HG02571 (cell line): Measurements from ENCODE around the gene TIGD2.
"Not testable (repeated sequence)": the region's sequence is repeated elsewhere in the genome, so short reads cannot be mapped to it uniquely, and the experiment has no call there.

Source experiments
- ATAC-seq: cut with Tn5 transposase; IDR thresholded peaks from one replicate; pipeline ENCODE4 v1.9.1; 2021; ENCODE audit warnings: mild to moderate bottlenecking, moderate library complexity; ENCODE audit not compliant: unreplicated experiment

TIGD2 gene

GRCh38 chr4:89117115-89117514 lies 5.8 kb downstream of the TIGD2 start:
- ATAC-seq = no peak

GRCh38 chr4:89119166-89119565 lies 7.8 kb downstream of the TIGD2 start:
- ATAC-seq = no peak

- ATAC-seq = no peak
Observed at GRCh38 chr4:89119836-89120235, 8.5 kb downstream of the TIGD2 start.

- no peak for ATAC-seq
Observed at GRCh38 chr4:89121387-89122068, 10.2 kb downstream of the TIGD2 start.

GRCh38 chr4:89123451-89123851 lies 12.1 kb downstream of the TIGD2 start:
- ATAC-seq = no peak

GRCh38 chr4:89125901-89126782 lies 14.8 kb downstream of the TIGD2 start:
- ATAC-seq = no peak

GRCh38 chr4:89129080-89129640 lies 17.8 kb downstream of the TIGD2 start:
- no peak for ATAC-seq

- ATAC-seq = no peak
Observed at GRCh38 chr4:89134775-89135319, 23.5 kb downstream of the TIGD2 start.

GRCh38 chr4:89136525-89136924 lies 25.2 kb downstream of the TIGD2 start:
- ATAC-seq = no peak

- ATAC-seq = no peak
Observed at GRCh38 chr4:89137231-89137630, 25.9 kb downstream of the TIGD2 start.

- no peak for ATAC-seq
Observed at GRCh38 chr4:89137695-89138094, 26.4 kb downstream of the TIGD2 start.

- no peak for ATAC-seq
Observed at GRCh38 chr4:89140168-89140759, 28.9 kb downstream of the TIGD2 start.

GRCh38 chr4:89142691-89143669 lies 31.6 kb downstream of the TIGD2 start:
- peak; percentile 76 for ATAC-seq

- not testable (repeated sequence) for ATAC-seq
Observed at GRCh38 chr4:89144652-89145051, 33.3 kb downstream of the TIGD2 start.

- no peak for ATAC-seq
Observed at GRCh38 chr4:89146196-89146595, 34.9 kb downstream of the TIGD2 start.

- ATAC-seq = no peak
Observed at GRCh38 chr4:89152972-89153371, 41.6 kb downstream of the TIGD2 start.

- no peak for ATAC-seq
Observed at GRCh38 chr4:89156174-89156914, 45.0 kb downstream of the TIGD2 start.

GRCh38 chr4:89157488-89158024 lies 46.2 kb downstream of the TIGD2 start:
- ATAC-seq = no peak

- ATAC-seq = no peak
Observed at GRCh38 chr4:89158884-89159503, 47.7 kb downstream of the TIGD2 start.
